Lower leg skin (tissue), 3 donors: ENCODE results near the gene GH1.

Source experiments
- POLR2A ChIP-seq, 2 donors: fragments of 450-650 bp; IDR thresholded peaks; one replicate each; pipeline ENCODE4 v1.6.1; 2016 to 2017; ENCODE audit warnings: antibody characterized with exemption in 2 of 2, mild to moderate bottlenecking in 1 of 2, moderate library complexity in 1 of 2
- TF ChIP-seq, protein P1 (sequence below), 3 donors: fragments of 450-650 bp; IDR thresholded peaks; one replicate each; pipeline ENCODE4 v1.5.1; 2016; ENCODE audit warnings: antibody characterized with exemption in 3 of 3, mild to moderate bottlenecking in 3 of 3, moderate library complexity in 2 of 3

DNA sequence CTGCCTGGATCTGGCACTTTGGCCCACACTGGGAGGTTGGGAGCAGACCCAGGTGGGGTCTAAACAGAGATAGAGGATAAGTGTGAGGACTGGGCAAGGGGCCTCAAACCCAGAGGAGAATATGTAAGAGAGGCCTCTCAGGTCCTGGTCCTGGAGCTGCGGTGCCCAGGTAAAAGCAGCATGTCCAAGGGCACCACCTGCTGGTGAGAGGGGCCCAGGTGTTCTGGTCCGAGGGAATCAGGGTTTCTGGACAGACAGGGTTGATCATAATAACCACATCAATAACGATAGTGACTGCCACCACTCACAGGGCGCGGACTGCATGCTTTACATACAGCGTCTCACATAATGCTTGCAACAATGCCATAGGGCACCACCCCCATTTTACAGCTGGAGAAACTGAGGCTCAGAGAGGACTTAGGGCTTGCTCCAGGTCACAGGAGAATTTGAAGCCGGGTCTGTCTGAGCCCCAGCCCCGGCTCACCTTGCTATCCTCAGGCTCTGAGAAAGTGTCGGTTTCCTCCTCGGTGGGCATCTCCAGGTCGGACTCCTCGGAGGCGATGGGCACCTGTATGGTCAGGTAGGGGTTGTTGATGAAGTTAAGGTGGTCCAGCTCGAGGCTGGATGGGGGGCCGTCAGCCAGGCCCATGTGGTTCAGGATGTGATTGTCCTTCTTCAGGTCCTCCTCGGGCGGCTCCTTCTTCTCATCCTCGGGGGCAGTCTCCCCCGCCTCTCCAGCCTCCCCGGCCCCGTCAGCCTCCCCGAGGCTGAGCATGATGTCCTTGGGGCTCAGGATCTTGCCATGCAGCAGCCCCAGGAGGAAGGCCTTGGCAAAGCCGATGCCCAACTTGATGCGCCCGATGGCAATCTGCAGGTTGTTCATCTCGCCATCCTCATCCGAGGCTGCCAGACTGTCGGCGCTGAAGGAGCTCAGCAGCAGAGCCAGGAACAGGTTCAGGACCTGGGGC lies 32.6 kb upstream of the GH1 start:
- TF ChIP-seq, protein P1, sequence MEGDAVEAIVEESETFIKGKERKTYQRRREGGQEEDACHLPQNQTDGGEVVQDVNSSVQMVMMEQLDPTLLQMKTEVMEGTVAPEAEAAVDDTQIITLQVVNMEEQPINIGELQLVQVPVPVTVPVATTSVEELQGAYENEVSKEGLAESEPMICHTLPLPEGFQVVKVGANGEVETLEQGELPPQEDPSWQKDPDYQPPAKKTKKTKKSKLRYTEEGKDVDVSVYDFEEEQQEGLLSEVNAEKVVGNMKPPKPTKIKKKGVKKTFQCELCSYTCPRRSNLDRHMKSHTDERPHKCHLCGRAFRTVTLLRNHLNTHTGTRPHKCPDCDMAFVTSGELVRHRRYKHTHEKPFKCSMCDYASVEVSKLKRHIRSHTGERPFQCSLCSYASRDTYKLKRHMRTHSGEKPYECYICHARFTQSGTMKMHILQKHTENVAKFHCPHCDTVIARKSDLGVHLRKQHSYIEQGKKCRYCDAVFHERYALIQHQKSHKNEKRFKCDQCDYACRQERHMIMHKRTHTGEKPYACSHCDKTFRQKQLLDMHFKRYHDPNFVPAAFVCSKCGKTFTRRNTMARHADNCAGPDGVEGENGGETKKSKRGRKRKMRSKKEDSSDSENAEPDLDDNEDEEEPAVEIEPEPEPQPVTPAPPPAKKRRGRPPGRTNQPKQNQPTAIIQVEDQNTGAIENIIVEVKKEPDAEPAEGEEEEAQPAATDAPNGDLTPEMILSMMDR (IDR thresholded peaks at IDR 0.05), result no peak
- TF ChIP-seq POLR2A (IDR thresholded peaks at IDR 0.05), result no peak
